ENCODE data around the gene DDX1.

DNA sequence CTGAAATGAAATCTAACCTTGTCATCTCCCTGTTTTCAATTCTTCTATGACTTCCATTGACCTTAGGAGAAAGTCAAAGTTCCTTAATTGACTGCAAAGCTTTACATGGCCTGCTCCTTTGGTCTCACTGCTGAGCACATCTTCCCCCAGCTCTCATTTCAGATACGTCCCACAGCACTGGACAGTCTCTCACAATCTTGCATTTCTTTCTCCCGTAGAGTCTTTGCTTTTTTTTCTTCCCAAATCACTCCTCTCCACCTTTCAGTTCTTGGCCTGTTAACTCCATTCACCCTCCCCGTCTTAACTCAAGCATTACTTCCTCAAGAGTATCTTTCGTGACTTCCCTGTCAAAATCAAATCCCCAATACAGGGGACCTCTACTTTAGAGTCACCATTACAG is 67.2 kb downstream of the DDX1 start:
- TF ChIP-seq CTCF (IDR thresholded peaks at IDR 0.05) (no peak), POLR2AphosphoS5 (IDR thresholded peaks at IDR 0.05) (no peak)

Measured in esophagus muscularis mucosa (tissue), 3 donors.